ENCODE results near the gene RAC3. TPM values are rescaled to one million over a fixed set of nuclear protein-coding genes. Genes with fewer than 3 reads are reported as not detected.

The RAC3 gene
- total and polyA plus RNA-seq, 8 donors = 0.97 to 12.6 (median 2.5) TPM

GRCh38 chr17:82042649-82043048, 11.2 kb downstream of the RAC3 start:
- H3K4me3 ChIP-seq = no peak overlapping the region
- ATAC-seq (no peak), DNase-seq (no peak), FAIRE-seq (no peak)
- WGBS, 2 donors = 65 to 79% methylated on average over 9 of the region's 9 CpGs
- no peaks in the 10 kb centered on the region for H3K27me3 ChIP-seq
- no peaks in the 10 kb centered on the region for H3K9me3 ChIP-seq
- intact Hi-C loops (cut with DNase I) = no loop called here
- no peaks in the 10 kb centered on the region for H3K4me1 ChIP-seq
- TF ChIP-seq CTCF (IDR thresholded peaks at IDR 0.05) = no peak
- no peaks in the 10 kb centered on the region for H3K36me3 ChIP-seq
- H3K27ac ChIP-seq = no peak overlapping the region

- no peak overlapping the region for H3K27ac ChIP-seq
- no peak for FAIRE-seq
Observed at GRCh38 chr17:82043507-82043906, 12.0 kb downstream of the RAC3 start.

GRCh38 chr17:82045936-82046484, 14.5 kb downstream of the RAC3 start:
- Histone ChIP-seq H3K9me3 (no peaks in the 10 kb centered on the region), H3K4me1 (peaks cover 0 to 4% (median 0%) of the 10 kb centered on the region in 3 donors), H3K4me3 (no peak overlapping the region), H3K27me3 (no peaks in the 10 kb centered on the region), H3K27ac (no peak overlapping the region), H3K36me3 (no peaks in the 10 kb centered on the region)
- FAIRE-seq (no peak), ATAC-seq (no peak), DNase-seq (peak in 2 of 6 donors; percentile 26 to 45)
- intact Hi-C loops (cut with DNase I) = no loop called here
- WGBS, 2 donors = 74 to 77% methylated on average over 14 of the region's 14 CpGs
- TF ChIP-seq CTCF (IDR thresholded peaks at IDR 0.05) = no peak

More at GRCh38 chr17:82043507-82043906, 12.0 kb downstream of the RAC3 start:
- WGBS, 2 donors = 76 to 84% methylated on average over 16 of the region's 16 CpGs
- no peak overlapping the region for H3K4me3 ChIP-seq
- no peak for ATAC-seq
- no peaks in the 10 kb centered on the region for H3K27me3 ChIP-seq
- TF ChIP-seq CTCF (IDR thresholded peaks at IDR 0.05) = no peak
- H3K36me3 ChIP-seq = no peaks in the 10 kb centered on the region
- H3K4me1 ChIP-seq = no peaks in the 10 kb centered on the region
- DNase-seq = no peak
- intact Hi-C loops (cut with DNase I) = no loop called here
- H3K9me3 ChIP-seq = no peaks in the 10 kb centered on the region

GRCh38 chr17:82046903-82047302, 15.4 kb downstream of the RAC3 start:
- H3K36me3 ChIP-seq = no peaks in the 10 kb centered on the region
- H3K9me3 ChIP-seq = no peaks in the 10 kb centered on the region
- no peak for FAIRE-seq
- peak in 2 of 6 donors; percentile 14 to 36 for DNase-seq
- intact Hi-C loops (cut with DNase I) = no loop called here
- TF ChIP-seq CTCF (IDR thresholded peaks at IDR 0.05) = no peak
- 90 to 93% methylated on average over 21 of the region's 21 CpGs for WGBS, 2 donors
- no peak for ATAC-seq
- H3K4me1 ChIP-seq = peaks cover 0 to 4% (median 0%) of the 10 kb centered on the region in 3 donors
- H3K4me3 ChIP-seq = no peak overlapping the region
- no peaks in the 10 kb centered on the region for H3K27me3 ChIP-seq
- H3K27ac ChIP-seq = no peak overlapping the region

- no peaks in the 10 kb centered on the region for H3K36me3 ChIP-seq
- intact Hi-C loops (cut with DNase I) = no loop called here
- H3K9me3 ChIP-seq = no peaks in the 10 kb centered on the region
- no peak overlapping the region for H3K27ac ChIP-seq
- H3K4me3 ChIP-seq = no peak overlapping the region
- DNase-seq (peak in 1 of 6 donors; percentile 44), FAIRE-seq (no peak), ATAC-seq (no peak)
- H3K4me1 ChIP-seq = peaks cover 0 to 4% (median 0%) of the 10 kb centered on the region in 3 donors
- no peak for TF ChIP-seq CTCF (IDR thresholded peaks at IDR 0.05)
- 88% methylated on average over 24 of the region's 24 CpGs for WGBS, 2 donors
- no peaks in the 10 kb centered on the region for H3K27me3 ChIP-seq
Observed at GRCh38 chr17:82047379-82047778, 15.9 kb downstream of the RAC3 start.

Measured in pancreas (tissue), 10 donors.